H1 (cell line): ENCODE results near the gene MTO1. TPM values are rescaled to one million over a fixed set of nuclear protein-coding genes. Genes with fewer than 3 reads are reported as not detected.

Experiments used
- CTCF ChIA-PET: fragments of 300-600 bp; sonication (Branson Sonifier 250); formaldehyde crosslinking; loops from one replicate; lab custom pipeline; 2021; ENCODE audit not compliant: partially characterized antibody; lab: Charles Lee
- POLR2A ChIA-PET: fragments of 300-600 bp; sonication (Branson Sonifier 250); formaldehyde crosslinking; loops from one replicate; lab custom pipeline; 2021; ENCODE audit warnings: inconsistent platforms; ENCODE audit not compliant: partially characterized antibody; lab: Charles Lee
- DNase-seq, 2 experiments: peaks; one replicate each; pipeline versions ENCODE4 v3.0.0 to v3.0.0-alpha.2; 2010 to 2022; ENCODE audit warnings: low spot score in 2 of 2, low read depth in 1 of 2, mixed read lengths in 1 of 2
- FAIRE-seq: peaks from 2 replicates; lab custom pipeline; 2011; peaks lifted over from hg19 to GRCh38; lab: Jason Lieb, UNC
- H2AFZ ChIP-seq: 2 replicates; pipeline ENCODE4 v1.8.1; 2012; ENCODE audit warnings: low read length, inconsistent platforms
- H2AK5ac ChIP-seq: 2 replicates; pipeline ENCODE4 v1.6.1; 2013; ENCODE audit warnings: low read depth, low read length
- H2BK120ac ChIP-seq: replicated peaks from 2 replicates; pipeline ENCODE3; 2013; ENCODE audit warnings: low read depth, low read length, inconsistent platforms
- H2BK12ac ChIP-seq: 2 replicates; pipeline ENCODE4 v1.6.1; 2013; ENCODE audit warnings: low read depth, low read length
- H2BK15ac ChIP-seq: 2 replicates; pipeline ENCODE4 v1.6.1; 2013; ENCODE audit warnings: low read length
- H2BK20ac ChIP-seq: 2 replicates; pipeline ENCODE4 v1.6.1; 2013; ENCODE audit warnings: low read length
- H2BK5ac ChIP-seq: 2 replicates; pipeline ENCODE4 v1.6.1; 2013; ENCODE audit warnings: low read depth, low read length
- H3K14ac ChIP-seq: 2 replicates; pipeline ENCODE4 v1.6.1; 2013; ENCODE audit warnings: inconsistent platforms; ENCODE audit not compliant: insufficient read length
- H3K18ac ChIP-seq: 2 replicates; pipeline ENCODE4 v1.6.1; 2013; ENCODE audit warnings: low read length; ENCODE audit errors: extremely low read depth
- H3K23ac ChIP-seq: 2 replicates; pipeline ENCODE4 v1.6.1; 2013; ENCODE audit warnings: inconsistent platforms; ENCODE audit not compliant: insufficient read length
- H3K23me2 ChIP-seq: 2 replicates; pipeline ENCODE4 v1.6.1; 2013; ENCODE audit warnings: low read depth, low read length
- H3K27ac ChIP-seq: 2 replicates; pipeline ENCODE4 v1.6.1; 2011; ENCODE audit warnings: low read depth, low read length, inconsistent platforms
- H3K27me3 ChIP-seq, 4 experiments: replicated peaks in 1 of 4; 1 replicate in 1 of 4; 2 replicates in 3 of 4; pipeline versions ENCODE4 v1.6.1 to v1.8.1; 2011 to 2013; ENCODE audit warnings: low read length in 3 of 4, mild to moderate bottlenecking in 3 of 4, inconsistent platforms in 2 of 4, mixed read lengths in 2 of 4, moderate library complexity in 1 of 4; ENCODE audit not compliant: control insufficient read depth in 3 of 4, insufficient read depth in 3 of 4; ENCODE audit errors: extremely low read depth in 1 of 4
- H3K36me3 ChIP-seq, 4 experiments: 2 replicates each; pipeline versions ENCODE4 v1.6.1 to v1.8.1; 2011 to 2013; ENCODE audit warnings: mild to moderate bottlenecking in 4 of 4, low read length in 3 of 4, moderate library complexity in 2 of 4, control low read depth in 1 of 4, inconsistent platforms in 1 of 4; ENCODE audit not compliant: insufficient read depth in 4 of 4, control insufficient read depth in 2 of 4
- H3K4ac ChIP-seq: replicated peaks from 2 replicates; pipeline ENCODE3; 2013; ENCODE audit warnings: low read length, low read depth, mixed read lengths, inconsistent platforms; ENCODE audit not compliant: insufficient read length
- H3K4me1 ChIP-seq, 4 experiments: replicated peaks in 1 of 4; 1 replicate in 1 of 4; 2 replicates in 3 of 4; pipeline versions ENCODE4 v1.6.1 to v1.8.1; 2011 to 2013; ENCODE audit warnings: low read length in 3 of 4, inconsistent platforms in 2 of 4, mixed read lengths in 1 of 4; ENCODE audit not compliant: insufficient read depth in 4 of 4, control insufficient read depth in 3 of 4
- H3K4me2 ChIP-seq, 2 experiments: 2 replicates each; pipeline versions ENCODE4 v1.6.1 to v1.8.1; 2011 to 2013; ENCODE audit warnings: low read depth in 2 of 2, low read length in 2 of 2, control low read depth in 1 of 2, inconsistent platforms in 1 of 2, mild to moderate bottlenecking in 1 of 2; ENCODE audit not compliant: insufficient read depth in 1 of 2
- H3K4me3 ChIP-seq, 4 experiments: fragments of 200-600, 300-600 bp in 1 of 4; sonication (generic), shearing (Covaris generic), sonication (Bioruptor Twin) in 1 of 4; 2 replicates each; pipeline versions ENCODE4 v1.5.1 to v1.8.1; 2011 to 2016; ENCODE audit warnings: low read length in 4 of 4, low read depth in 3 of 4, control low read depth in 2 of 4, inconsistent platforms in 2 of 4, mild to moderate bottlenecking in 2 of 4, mixed read lengths in 1 of 4, moderate library complexity in 1 of 4; ENCODE audit not compliant: insufficient read depth in 2 of 4; ENCODE audit errors: extremely low read depth in 1 of 4
- H3K56ac ChIP-seq: replicated peaks from 2 replicates; pipeline ENCODE3; 2013; ENCODE audit warnings: low read depth, mild to moderate bottlenecking, mixed read lengths, low read length, inconsistent platforms; ENCODE audit not compliant: insufficient read length
- H3K79me1 ChIP-seq: 2 replicates; pipeline ENCODE4 v1.6.1; 2013; ENCODE audit warnings: low read depth, low read length, control low read depth
- H3K79me2 ChIP-seq, 2 experiments: 2 replicates each; pipeline versions ENCODE4 v1.6.1 to v1.8.1; 2012 to 2013; ENCODE audit warnings: low read length in 2 of 2, mild to moderate bottlenecking in 2 of 2, inconsistent platforms in 1 of 2; ENCODE audit not compliant: insufficient read depth in 2 of 2, control insufficient read depth in 1 of 2
- H3K9ac ChIP-seq, 4 experiments: replicated peaks in 1 of 4; 1 replicate in 1 of 4; 2 replicates in 3 of 4; pipeline versions ENCODE4 v1.6.1 to v1.8.1; 2011 to 2013; ENCODE audit warnings: low read depth in 3 of 4, low read length in 3 of 4, control low read depth in 2 of 4, mild to moderate bottlenecking in 2 of 4, moderate library complexity in 2 of 4, inconsistent platforms in 1 of 4; ENCODE audit errors: extremely low read depth in 1 of 4
- H3K9me3 ChIP-seq, 2 experiments: 2 replicates each; pipeline versions ENCODE4 v1.6.1 to v1.8.1; 2012 to 2013; ENCODE audit warnings: mild to moderate bottlenecking in 2 of 2, moderate library complexity in 2 of 2, control low read depth in 1 of 2, inconsistent platforms in 1 of 2, low read depth in 1 of 2, low read length in 1 of 2, mixed read lengths in 1 of 2; ENCODE audit not compliant: insufficient read depth in 2 of 2
- H4K20me1 ChIP-seq, 2 experiments: replicated peaks in 1 of 2; 2 replicates each; pipeline versions ENCODE3 to v1.8.1; 2011 to 2013; ENCODE audit warnings: inconsistent platforms in 2 of 2, low read length in 2 of 2, mild to moderate bottlenecking in 1 of 2; ENCODE audit not compliant: insufficient read depth in 2 of 2, control insufficient read depth in 1 of 2
- H4K5ac ChIP-seq: 2 replicates; pipeline ENCODE4 v1.6.1; 2013; ENCODE audit warnings: low read length, low read depth, mixed read lengths, inconsistent platforms; ENCODE audit not compliant: insufficient read length
- H4K8ac ChIP-seq: 2 replicates; pipeline ENCODE4 v1.8.0; 2013; ENCODE audit warnings: mild to moderate bottlenecking, moderate library complexity, low read length, inconsistent platforms; ENCODE audit not compliant: insufficient read depth; ENCODE audit errors: extremely low read depth
- H4K91ac ChIP-seq: replicated peaks from 2 replicates; pipeline ENCODE3; 2013; ENCODE audit warnings: low read length, mixed read lengths, inconsistent platforms; ENCODE audit not compliant: insufficient read length
- ASH2L ChIP-seq: fragments of 200-600, 300-600 bp; sonication (generic); IDR thresholded peaks from one replicate; pipeline ENCODE4 v1.7.1; 2017; ENCODE audit warnings: low read length
- BRCA1 ChIP-seq: IDR thresholded peaks from 2 replicates; pipeline ENCODE4 v1.6.1; 2012; ENCODE audit warnings: low read depth, low read length, improper control_type of control experiment
- CHD1 ChIP-seq: IDR thresholded peaks from 2 replicates; pipeline ENCODE4 v1.6.1; 2012; ENCODE audit warnings: low read depth, low read length, improper control_type of control experiment
- GTF2F1 ChIP-seq: IDR thresholded peaks from 2 replicates; pipeline ENCODE4 v1.6.1; 2012; ENCODE audit warnings: low read depth, low read length, improper control_type of control experiment, borderline replicate concordance
- JUND ChIP-seq: IDR thresholded peaks from 2 replicates; pipeline ENCODE4 v1.6.1; 2011; ENCODE audit warnings: mild to moderate bottlenecking, improper control_type of control experiment, low read length
- KDM5A ChIP-seq: fragments of 200-600 bp; IDR thresholded peaks from 2 replicates; pipeline ENCODE4 v1.7.1; 2012; ENCODE audit warnings: mild to moderate bottlenecking, low read length, inconsistent platforms, mixed read lengths
- PHF8 ChIP-seq: fragments of 200-600 bp; sonication (generic); conservative IDR thresholded peaks from 2 replicates; pipeline ENCODE4 v1.7.1; 2012; ENCODE audit warnings: low read depth, mild to moderate bottlenecking, inconsistent platforms, low read length, moderate library complexity
- POLR2AphosphoS5 ChIP-seq: IDR thresholded peaks from 2 replicates; pipeline ENCODE4 v1.6.1; 2011; ENCODE audit warnings: low read depth, low read length
- POU5F1 ChIP-seq: IDR thresholded peaks from 2 replicates; pipeline ENCODE4 v1.6.1; 2011; ENCODE audit warnings: low read depth, mild to moderate bottlenecking, low read length, moderate library complexity
- RFX5 ChIP-seq: IDR thresholded peaks from 2 replicates; pipeline ENCODE4 v1.6.1; 2011; ENCODE audit warnings: low read depth, low read length, improper control_type of control experiment, borderline replicate concordance
- SIN3A ChIP-seq, 2 experiments: IDR thresholded peaks in 1 of 2; conservative IDR thresholded peaks in 1 of 2; 2 replicates each; pipeline ENCODE4 v1.6.1; 2011 to 2012; ENCODE audit warnings: low read length in 2 of 2, improper control_type of control experiment in 1 of 2, low read depth in 1 of 2, mild to moderate bottlenecking in 1 of 2
- TAF7 ChIP-seq: optimal IDR thresholded peaks from 2 replicates; pipeline ENCODE3; 2011; ENCODE audit warnings: low read depth, mild to moderate bottlenecking, inconsistent platforms, low read length, moderate library complexity, borderline replicate concordance
- WGBS, 2 experiments: shearing (Covaris generic) in 1 of 2; methylation state at CpG; one replicate each; pipeline versions ENCODE4 v1.1.6 to v1.1.7; 2013 to 2015; ENCODE audit warnings: low lambda C conversion rate in 2 of 2, mixed read lengths in 2 of 2, inconsistent platforms in 1 of 2, low coverage in 1 of 2, missing lambda C conversion rate in 1 of 2; ENCODE audit not compliant: insufficient replicate concordance in 2 of 2, insufficient coverage in 1 of 2, insufficient read length in 1 of 2; ENCODE audit errors: extremely low coverage in 1 of 2, missing lambda C conversion rate in 1 of 2; 5-methylcytosine and 5-hydroxymethylcytosine counted together
- polyA plus RNA-seq, 7 experiments: library from polyadenylated mRNA; depleted of rRNA in 3 of 7; stranded (reverse) in 5 of 7; unstranded in 2 of 7; fragments of >200 nt in 5 of 7; fragments of 200-250 nt in 2 of 7; gene quantifications; 1 replicate in 5 of 7; 2 replicates in 1 of 7; 4 replicates in 1 of 7; pipeline versions ENCODE4 v1.2.1 to v1.2.3, GENCODE V29; 2011 to 2013; ENCODE audit warnings: missing spikeins in 2 of 7, mixed read lengths in 2 of 7
- total RNA-seq: library from RNA; stranded (reverse); fragmentation: NEBNext Ultra II Directional; extraction: Animal tissue kit (Norgen Biotek cat#: 25700); gene quantifications from 2 replicates; pipeline ENCODE4 v1.2.1, GENCODE V29; 2021

Gene MTO1
- total and polyA plus RNA-seq, 2 of the 8 experiments (the other 6 are each of a cell fraction or from before 2014, with no cell fraction given) = 20.9 to 31.6 TPM

DNA sequence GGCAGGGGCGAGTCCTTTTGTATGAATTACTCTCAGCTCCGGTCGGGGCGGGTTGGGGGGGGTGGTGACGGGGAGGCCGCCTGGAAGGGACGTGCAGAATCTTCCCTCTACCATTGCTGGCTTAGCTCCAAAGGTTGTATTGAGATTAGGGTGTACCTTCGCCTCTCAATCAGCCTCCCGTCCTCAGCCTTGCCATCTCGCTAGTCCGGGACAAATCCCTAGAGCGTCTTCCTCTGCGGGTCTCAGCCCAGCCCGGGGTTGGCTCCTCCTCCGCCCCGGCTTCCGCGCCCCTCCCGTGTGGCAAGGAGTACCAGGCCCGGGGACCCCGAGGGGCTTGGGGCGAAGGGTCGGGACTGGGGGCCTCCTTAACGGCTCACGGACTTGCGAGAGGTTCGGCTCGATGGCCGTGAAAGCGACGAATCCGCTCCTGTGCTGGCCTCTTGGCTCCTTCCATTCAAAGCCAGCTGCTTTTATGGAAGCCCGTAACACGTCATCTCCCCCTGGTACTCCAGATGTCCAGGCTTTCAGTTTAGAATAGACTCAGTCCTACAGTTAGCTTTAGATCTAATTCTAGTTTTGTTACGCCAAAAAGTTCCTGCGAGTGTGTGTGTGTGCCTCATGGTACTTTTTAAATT lies 59.9 kb downstream of the MTO1 start:
- H3K18ac ChIP-seq = peak overlapping the region; percentile 99
- H3K4me2 ChIP-seq = peak overlapping the region; percentile 65 to 82
- H3K23ac ChIP-seq = no peak overlapping the region
- H2BK120ac ChIP-seq = peak overlapping the region; percentile 12
- peak overlapping the region; percentile 95 for H4K5ac ChIP-seq
- peak overlapping the region; percentile 63 for H3K56ac ChIP-seq
- H3K23me2 ChIP-seq = peaks cover 2% of the 10 kb centered on the region; the same call in 1 of the 2 replicates
- no peak overlapping the region for H2BK20ac ChIP-seq
- CTCF ChIA-PET = interaction anchor here (0.9 to 3.0 kb wide), 12 partner anchors 20 to 131 kb away, joined by 3 to 12 read pairs (median 4); no protein-coding TSS in a partner anchor
- no peaks in the 10 kb centered on the region for H3K27me3 ChIP-seq
- H2AK5ac ChIP-seq = no peak overlapping the region
- H3K9me3 ChIP-seq = no peaks in the 10 kb centered on the region
- POLR2A ChIA-PET = interaction anchor here (0.6 to 27.5 kb wide), 25 partner anchors 9 to 170 kb away, joined by 3 to 1482 read pairs (median 9); partner anchors contain the start of genes CGAS, DDX43, MTO1 and SLC17A5
- H4K91ac ChIP-seq = peak overlapping the region; percentile 86
- H4K20me1 ChIP-seq = peaks cover 4 to 6% of the 10 kb centered on the region in 2 experiments
- H2BK5ac ChIP-seq = peak overlapping the region; percentile 94
- no peak overlapping the region for H3K14ac ChIP-seq
- peak overlapping the region; percentile 82; the same call in 1 of the 2 replicates for H2BK12ac ChIP-seq
- peak overlapping the region; percentile 64 to 93 (median 86) for H3K9ac ChIP-seq
- H2AFZ ChIP-seq = no peak overlapping the region
- H3K4me3 ChIP-seq = peak overlapping the region; percentile 82 to 100 (median 91)
- H3K36me3 ChIP-seq = peaks cover 29 to 42% (median 35%) of the 10 kb centered on the region in 4 experiments
- FAIRE-seq (no peak), DNase-seq (peak in 1 of 2 experiments; percentile 91)
- H2BK15ac ChIP-seq = no peak overlapping the region; the same call in 1 of the 2 replicates
- no peaks in the 10 kb centered on the region for H3K79me1 ChIP-seq
- peak overlapping the region; percentile 94; the same call in 1 of the 2 replicates for H4K8ac ChIP-seq
- H3K27ac ChIP-seq = peak overlapping the region; percentile 90
- peak overlapping the region; percentile 55 for H3K4ac ChIP-seq
- 2% methylated on average over 34 of the region's 36 CpGs; no CpG with 5 or more reads in 1 of the 2 experiments for WGBS, 2 experiments
- H3K79me2 ChIP-seq = peaks cover 0 to 41% of the 10 kb centered on the region in 2 experiments; a peak in 3 of 4 replicates
- peaks cover 0 to 8% (median 4%) of the 10 kb centered on the region in 4 experiments; a peak in 3 of 7 replicates for H3K4me1 ChIP-seq
- TF ChIP-seq KDM5A (no peak), BRCA1 (no peak), PHF8 (peak; percentile 15; the same call in 1 of the 2 replicates), GTF2F1 (no peak), RFX5 (0 out of 2 replicates have a peak, but pooled peaks have one; percentile 14), POU5F1 (no peak), JUND (peak; percentile 54; the same call in 1 of the 2 replicates), POLR2AphosphoS5 (peak; percentile 78; the same call in 1 of the 2 replicates), ASH2L (peak; percentile 46), TAF7 (no peak), CHD1 (no peak), SIN3A (conservative IDR thresholded peaks at IDR 0.05 in 1 of 2, IDR thresholded peaks at IDR 0.05 in 1 of 2; ENCODE audit: low read depth in 1 of 2, low read length in 2 of 2) (peak in 1 of 2 experiments; percentile 31; a peak in 1 of 4 replicates)
